Activated CD4-positive, alpha-beta T cell treated with anti-CD3 and anti-CD28 coated beads for 36 hours (primary cell): ENCODE measurements around the gene PXDN. TPM values are rescaled to one million over a fixed set of nuclear protein-coding genes. Genes with fewer than 3 reads are reported as not detected.

ENCODE experiments used
- ATAC-seq: fragments of 200-7000 bp; cut with Tn5 transposase; one replicate; pipeline ENCODE4 v1.10.0; 2021; ENCODE audit warnings: mild to moderate bottlenecking, moderate library complexity
- CTCF ChIA-PET: fragments of 350-600 bp; sonication (Branson Sonifier 250); formaldehyde crosslinking; loops from one replicate; lab custom pipeline; 2021; ENCODE audit warnings: antibody characterized with exemption; lab: Charles Lee
- POLR2A ChIA-PET: fragments of 350-600 bp; sonication (Branson Sonifier 250); formaldehyde crosslinking; loops from one replicate; lab custom pipeline; 2021; ENCODE audit warnings: antibody characterized with exemption, inconsistent platforms; lab: Charles Lee
- DNase-seq: peaks from one replicate; pipeline ENCODE4 v3.0.0-alpha.2; 2020
- H3K27ac Mint-ChIP-seq: one replicate; pipeline ENCODE4 v1.8.0; 2021; ENCODE audit warnings: mixed read lengths
- H3K27me3 Mint-ChIP-seq: one replicate; pipeline ENCODE4 v1.8.0; 2021; ENCODE audit warnings: mixed read lengths
- H3K36me3 Mint-ChIP-seq: one replicate; pipeline ENCODE4 v1.8.0; 2021; ENCODE audit warnings: low read depth, mixed read lengths
- H3K4me1 Mint-ChIP-seq: one replicate; pipeline ENCODE4 v1.8.0; 2021; ENCODE audit warnings: mixed read lengths
- H3K4me3 Mint-ChIP-seq: one replicate; pipeline ENCODE4 v1.8.0; 2021; ENCODE audit warnings: mild to moderate bottlenecking, moderate library complexity, mixed read lengths
- H3K9me3 Mint-ChIP-seq: one replicate; pipeline ENCODE4 v1.8.0; 2021; ENCODE audit warnings: low read depth, mixed read lengths
- intact Hi-C, 2 experiments: fragments of 100-400 bp; cut with DNase I in 1 of 2; cut with micrococcal nuclease in 1 of 2; formaldehyde crosslinking; loops; one replicate each; pipeline versions ENCODE4 v1.14.2 to v1.15.1; 2022 to 2024; cut with DNase I, micrococcal nuclease
- total RNA-seq, 2 experiments: library from RNA; stranded (reverse); gene quantifications; one replicate each; pipeline ENCODE4 v1.2.3, GENCODE V29; 2021

The PXDN gene
- total RNA-seq, 2 experiments from 2014 or later = 0.37 to 0.81 TPM

DNA sequence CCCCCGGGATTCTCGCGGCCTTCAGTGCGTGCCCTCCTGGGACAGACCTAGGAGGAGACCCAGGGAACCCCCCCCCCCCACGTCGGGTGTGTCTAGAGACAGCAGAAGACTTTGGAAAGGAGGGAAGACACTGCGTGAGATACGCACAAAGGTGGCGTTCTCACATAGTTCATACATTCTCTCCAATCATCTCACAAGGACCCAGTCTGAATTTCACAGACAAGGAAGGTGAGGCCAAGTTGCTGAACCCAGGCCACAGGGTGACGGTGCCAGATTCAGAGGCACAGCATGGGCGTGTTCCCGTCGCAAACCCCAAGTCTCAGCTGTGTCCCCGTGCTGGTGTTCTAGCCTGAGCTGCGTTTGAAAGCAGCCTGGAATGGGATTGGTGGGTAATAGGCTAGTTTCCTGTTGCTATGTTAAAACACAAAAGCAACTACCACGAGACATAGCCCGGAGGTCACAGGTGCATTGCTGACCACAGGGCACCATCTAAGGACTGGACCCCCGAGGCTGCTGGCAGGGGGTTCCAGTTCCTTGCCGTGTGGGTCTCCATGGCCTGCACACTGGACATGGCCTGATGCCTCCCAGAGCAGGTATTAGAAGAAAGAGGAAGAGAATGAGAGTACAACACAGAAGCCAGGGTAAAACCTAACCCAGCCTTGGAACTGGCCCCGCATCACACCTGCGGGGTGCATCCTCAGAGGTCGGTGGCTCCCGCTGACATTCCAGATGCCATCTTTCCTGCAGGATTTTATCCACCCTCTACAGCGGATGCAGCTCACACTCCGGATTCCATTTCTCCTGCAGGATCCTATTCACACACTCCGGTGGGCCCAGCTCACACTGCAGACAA lies 1.1 kb upstream of the PXDN start:
- Mint-ChIP-seq H3K4me1 (peaks cover 3% of the 10 kb centered on the region), H3K27me3 (peaks cover 46% of the 10 kb centered on the region), H3K27ac (no peak overlapping the region), H3K9me3 (no peaks in the 10 kb centered on the region), H3K36me3 (no peaks in the 10 kb centered on the region), H3K4me3 (no peak overlapping the region)
- CTCF ChIA-PET = no interaction called here
- ATAC-seq (no peak), DNase-seq (no peak)
- intact Hi-C loops = no loop called here
- POLR2A ChIA-PET = no interaction called here

DNA sequence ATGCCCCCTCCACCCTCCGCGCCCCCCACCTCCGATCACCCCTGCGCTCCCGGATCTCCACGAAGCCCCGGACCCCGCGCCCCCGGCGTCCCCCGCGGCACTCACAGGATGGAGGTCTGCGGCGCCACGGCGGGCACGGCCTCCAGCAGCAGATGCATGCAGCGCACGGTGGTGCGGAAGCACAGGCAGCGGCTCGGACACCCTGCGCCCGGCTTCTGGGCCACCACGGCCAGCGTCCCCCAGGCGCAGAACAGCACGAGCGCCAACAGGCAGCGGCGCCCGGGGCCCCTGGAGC lies 217 bp downstream of the PXDN start:
- ChIA-PET POLR2A (no interaction called here), CTCF (no interaction called here)
- intact Hi-C loops = no loop called here
- peaks cover 3% of the 10 kb centered on the region for H3K4me1 Mint-ChIP-seq
- no peak for ATAC-seq
- no peak for DNase-seq
- H3K9me3 Mint-ChIP-seq = no peaks in the 10 kb centered on the region
- no peak overlapping the region for H3K27ac Mint-ChIP-seq
- peaks cover 43% of the 10 kb centered on the region for H3K27me3 Mint-ChIP-seq
- no peak overlapping the region for H3K4me3 Mint-ChIP-seq
- no peaks in the 10 kb centered on the region for H3K36me3 Mint-ChIP-seq

DNA sequence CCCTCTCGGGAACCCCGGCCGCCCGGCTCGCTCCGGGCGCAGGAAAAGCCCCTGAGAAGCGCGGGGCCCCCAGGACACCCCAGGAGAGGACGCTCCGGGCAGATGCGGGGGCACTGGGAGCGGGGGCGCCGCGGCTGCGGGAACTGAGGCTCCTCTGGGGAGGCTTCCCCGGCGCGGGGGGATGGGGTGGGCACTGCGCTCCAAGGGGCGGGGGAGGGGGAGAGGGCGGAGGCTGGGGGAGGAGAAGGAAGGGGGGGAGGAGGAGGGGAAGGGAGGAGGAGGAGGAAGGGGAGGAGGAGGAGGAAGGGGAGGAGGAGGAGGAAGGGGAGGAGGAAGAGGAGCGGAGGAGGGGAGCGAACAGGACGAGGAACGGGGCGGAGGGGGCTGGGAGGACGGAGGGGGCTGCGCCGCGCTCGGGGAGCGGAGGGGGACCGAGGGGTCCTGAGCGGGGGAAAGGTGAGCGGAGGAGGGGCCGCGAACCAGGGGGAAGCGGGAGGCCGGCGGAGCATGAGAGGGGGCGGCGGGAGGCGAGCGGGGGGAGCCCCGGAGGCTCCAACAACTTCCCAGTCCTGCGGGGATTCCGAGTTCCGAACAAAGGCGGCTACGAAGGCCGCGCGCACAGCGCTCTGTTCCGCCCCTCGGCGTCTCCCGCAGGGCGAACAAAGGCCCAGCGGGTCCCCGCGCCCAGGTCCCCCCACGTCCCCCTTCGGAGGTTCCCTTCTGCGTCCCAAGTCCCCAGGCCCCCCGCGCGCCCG lies 742 bp downstream of the PXDN start:
- ChIA-PET CTCF (no interaction called here), POLR2A (no interaction called here)
- Mint-ChIP-seq H3K4me1 (peaks cover 3% of the 10 kb centered on the region), H3K27ac (no peak overlapping the region), H3K9me3 (no peaks in the 10 kb centered on the region), H3K27me3 (peaks cover 39% of the 10 kb centered on the region), H3K36me3 (no peaks in the 10 kb centered on the region), H3K4me3 (no peak overlapping the region)
- ATAC-seq (peak; percentile 9), DNase-seq (no peak)
- intact Hi-C loops = no loop called here

DNA sequence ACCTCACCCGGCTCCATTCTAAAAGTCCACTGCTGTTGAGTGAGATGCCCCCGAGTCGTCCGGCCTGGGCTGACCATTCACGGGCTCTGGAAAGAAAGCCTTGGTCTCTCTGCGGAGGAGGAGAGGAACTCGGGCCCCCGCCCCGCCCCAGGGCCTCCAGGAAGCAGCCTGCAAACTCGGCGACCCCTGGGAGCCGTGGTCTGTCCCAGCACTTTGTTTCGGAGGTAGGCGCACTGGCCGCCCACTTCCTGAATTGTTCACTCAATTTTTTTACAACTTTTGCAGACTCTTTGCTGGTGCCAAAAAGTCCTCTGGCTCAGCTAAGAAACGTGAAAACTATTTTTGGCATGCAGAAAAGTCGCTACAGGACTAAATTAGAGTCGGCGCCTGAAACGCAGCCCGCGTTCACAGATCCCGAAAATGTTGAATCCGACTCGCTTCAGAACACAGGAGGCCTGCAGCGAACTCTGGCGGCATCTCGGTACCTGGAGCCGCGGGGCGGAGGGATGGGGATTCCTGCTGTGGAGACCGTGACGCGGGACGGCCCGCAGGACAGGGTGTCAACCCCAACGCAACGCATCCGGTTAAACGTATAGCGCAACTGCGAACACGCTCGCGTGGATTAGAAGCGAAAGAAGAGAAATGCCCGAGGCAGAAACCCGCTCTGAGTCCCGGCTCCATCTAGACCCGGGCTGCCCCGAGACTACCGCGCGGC lies 1.5 kb downstream of the PXDN start:
- DNase-seq (peak; percentile 43), ATAC-seq (no peak)
- peaks cover 3% of the 10 kb centered on the region for H3K4me1 Mint-ChIP-seq
- no peaks in the 10 kb centered on the region for H3K36me3 Mint-ChIP-seq
- H3K4me3 Mint-ChIP-seq = peak overlapping the region; percentile 52
- ChIA-PET CTCF (no interaction called here), POLR2A (interaction anchor here (0.6 kb wide), 1 partner anchor 39 kb away, joined by 3 read pairs; no protein-coding TSS in a partner anchor)
- H3K27me3 Mint-ChIP-seq = peaks cover 39% of the 10 kb centered on the region
- no peak overlapping the region for H3K27ac Mint-ChIP-seq
- no peaks in the 10 kb centered on the region for H3K9me3 Mint-ChIP-seq
- intact Hi-C loops = no loop called here

DNA sequence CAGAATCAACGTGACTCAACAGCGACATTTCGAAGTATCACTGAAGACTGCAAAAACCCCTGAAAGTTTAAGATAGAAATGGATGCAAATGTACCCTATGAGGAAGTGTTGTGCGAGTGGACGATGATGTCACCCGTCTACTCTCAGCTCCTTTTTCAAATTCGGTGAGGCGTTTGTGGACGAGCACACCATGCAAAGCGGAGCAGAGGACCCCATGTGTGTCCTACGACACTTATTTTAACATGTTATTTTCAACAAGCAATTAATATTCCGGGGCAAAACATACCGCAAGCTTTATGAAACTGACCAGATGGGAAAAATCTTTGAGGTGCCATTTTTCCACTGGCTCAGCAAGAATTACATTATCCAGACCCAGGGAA lies 2.0 kb downstream of the PXDN start:
- Mint-ChIP-seq H3K9me3 (no peaks in the 10 kb centered on the region), H3K36me3 (no peaks in the 10 kb centered on the region), H3K4me3 (no peak overlapping the region), H3K4me1 (peaks cover 3% of the 10 kb centered on the region), H3K27ac (no peak overlapping the region), H3K27me3 (peaks cover 36% of the 10 kb centered on the region)
- no peak for DNase-seq
- ChIA-PET POLR2A (interaction anchor here (0.6 kb wide), 1 partner anchor 38 kb away, joined by 3 read pairs; no protein-coding TSS in a partner anchor), CTCF (no interaction called here)
- intact Hi-C loops = no loop called here
- no peak for ATAC-seq

DNA sequence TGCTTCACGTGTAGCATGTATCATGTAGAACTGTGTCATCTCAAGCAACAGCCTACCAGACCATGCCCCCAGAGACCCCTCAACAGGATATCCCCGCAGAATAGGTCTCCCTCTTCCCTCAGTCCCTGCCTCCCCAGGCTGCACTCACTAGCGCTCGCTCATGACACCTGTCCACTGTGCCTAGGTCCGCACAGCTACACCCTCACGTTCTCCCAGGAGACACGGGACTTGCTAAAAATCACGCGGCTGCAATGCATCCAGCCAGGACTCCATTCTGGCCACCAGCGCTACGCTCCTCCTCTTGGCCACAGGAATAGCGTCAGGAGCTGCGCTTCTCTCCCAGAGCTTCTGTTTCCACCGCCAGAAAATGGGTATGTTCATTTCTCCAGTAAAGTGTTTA lies 2.5 kb downstream of the PXDN start:
- Mint-ChIP-seq H3K27me3 (peaks cover 32% of the 10 kb centered on the region), H3K4me3 (no peak overlapping the region), H3K9me3 (no peaks in the 10 kb centered on the region), H3K27ac (no peak overlapping the region), H3K36me3 (no peaks in the 10 kb centered on the region), H3K4me1 (peaks cover 3% of the 10 kb centered on the region)
- intact Hi-C loops = no loop called here
- no peak for ATAC-seq
- CTCF ChIA-PET = interaction anchor here (1.0 kb wide), 1 partner anchor 10 kb away, joined by 3 read pairs; no protein-coding TSS in a partner anchor
- DNase-seq = no peak
- POLR2A ChIA-PET = no interaction called here

DNA sequence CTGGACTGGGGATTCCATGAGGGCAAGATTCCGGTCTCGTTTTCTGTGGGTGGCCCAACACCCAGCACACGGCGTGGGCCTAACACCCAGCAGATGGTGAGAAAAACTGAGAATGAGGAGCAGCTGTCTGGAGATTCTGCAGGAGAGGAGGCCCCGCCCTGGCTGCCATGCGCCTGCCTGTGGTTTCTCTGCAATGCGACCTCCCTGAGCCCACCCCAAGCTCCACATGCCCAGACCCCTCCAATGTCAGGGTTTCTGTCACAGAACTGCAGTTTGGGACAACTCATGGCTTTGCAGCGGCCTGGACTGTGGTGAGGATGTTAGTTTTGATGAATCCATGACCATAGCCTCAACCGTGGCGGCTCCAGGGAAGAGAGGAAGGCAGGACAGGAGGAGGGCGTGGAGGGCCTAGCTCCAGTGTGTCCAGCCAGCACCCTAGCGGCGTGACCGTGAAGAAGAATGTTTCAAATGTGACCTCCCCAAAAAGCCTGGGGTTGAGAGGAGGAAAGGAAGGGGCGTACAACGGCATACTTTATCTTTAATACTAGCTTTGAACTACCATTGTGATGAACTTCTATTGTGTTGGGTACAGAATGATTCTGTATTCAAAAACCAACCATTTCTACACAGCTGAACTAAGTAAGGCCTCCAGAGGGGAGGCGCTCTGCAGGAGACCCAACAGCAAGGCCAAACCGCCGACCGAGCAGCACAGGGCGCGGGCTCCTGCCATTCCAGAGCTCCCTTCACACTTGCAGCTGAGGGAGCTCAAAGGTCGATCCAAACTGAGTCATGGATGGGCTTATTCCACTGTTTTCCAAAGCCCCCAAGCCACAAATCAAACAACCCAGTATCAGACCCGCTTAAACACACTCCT lies 3.4 kb downstream of the PXDN start:
- Mint-ChIP-seq H3K9me3 (no peaks in the 10 kb centered on the region), H3K36me3 (no peaks in the 10 kb centered on the region), H3K27ac (no peak overlapping the region), H3K27me3 (peaks cover 25% of the 10 kb centered on the region), H3K4me3 (no peak overlapping the region), H3K4me1 (peaks cover 3% of the 10 kb centered on the region)
- no peak for DNase-seq
- intact Hi-C loops = no loop called here
- ChIA-PET CTCF (interaction anchor here (1.0 kb wide), 1 partner anchor 10 kb away, joined by 3 read pairs; no protein-coding TSS in a partner anchor), POLR2A (no interaction called here)
- no peak for ATAC-seq

DNA sequence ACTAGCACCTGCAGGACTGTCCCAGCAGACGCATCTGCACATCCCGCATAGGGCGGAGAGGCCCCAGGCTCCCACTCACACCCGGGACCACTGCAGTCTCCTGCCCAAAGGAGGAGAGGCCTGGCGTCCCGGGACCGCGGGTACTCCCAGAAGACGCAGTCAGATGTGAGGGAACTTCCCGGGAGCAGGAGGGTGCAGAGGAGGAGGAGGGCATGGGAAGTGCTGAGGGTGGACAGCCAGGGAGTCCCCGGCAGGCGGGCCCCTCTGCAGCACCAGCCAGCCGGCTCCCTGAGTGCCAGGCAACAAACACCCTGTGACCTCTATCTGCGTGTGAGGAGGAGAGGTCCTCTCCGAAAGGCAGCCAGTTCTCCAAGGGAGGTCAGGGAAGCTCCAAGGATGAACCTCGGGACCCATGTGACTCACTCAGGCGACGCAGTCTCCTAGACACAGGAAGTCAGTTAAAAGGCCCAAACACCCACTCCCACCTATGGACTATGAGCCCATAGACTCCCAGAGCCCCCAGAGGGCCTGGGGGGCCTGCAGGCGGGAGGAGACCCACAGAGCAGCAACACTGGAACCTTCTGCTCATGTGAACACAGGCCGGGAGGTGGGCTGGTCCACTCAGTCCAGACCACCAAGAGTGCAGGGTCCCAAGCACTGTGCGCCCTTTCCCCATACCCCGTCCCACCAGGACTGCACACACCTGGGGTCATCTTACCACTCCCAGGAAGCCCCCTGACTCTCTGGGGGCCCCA lies 4.2 kb downstream of the PXDN start:
- ChIA-PET CTCF (no interaction called here), POLR2A (no interaction called here)
- Mint-ChIP-seq H3K36me3 (no peaks in the 10 kb centered on the region), H3K4me1 (peaks cover 3% of the 10 kb centered on the region), H3K4me3 (no peak overlapping the region), H3K27me3 (peaks cover 20% of the 10 kb centered on the region), H3K27ac (no peak overlapping the region), H3K9me3 (no peaks in the 10 kb centered on the region)
- ATAC-seq (no peak), DNase-seq (no peak)
- intact Hi-C loops = no loop called here

DNA sequence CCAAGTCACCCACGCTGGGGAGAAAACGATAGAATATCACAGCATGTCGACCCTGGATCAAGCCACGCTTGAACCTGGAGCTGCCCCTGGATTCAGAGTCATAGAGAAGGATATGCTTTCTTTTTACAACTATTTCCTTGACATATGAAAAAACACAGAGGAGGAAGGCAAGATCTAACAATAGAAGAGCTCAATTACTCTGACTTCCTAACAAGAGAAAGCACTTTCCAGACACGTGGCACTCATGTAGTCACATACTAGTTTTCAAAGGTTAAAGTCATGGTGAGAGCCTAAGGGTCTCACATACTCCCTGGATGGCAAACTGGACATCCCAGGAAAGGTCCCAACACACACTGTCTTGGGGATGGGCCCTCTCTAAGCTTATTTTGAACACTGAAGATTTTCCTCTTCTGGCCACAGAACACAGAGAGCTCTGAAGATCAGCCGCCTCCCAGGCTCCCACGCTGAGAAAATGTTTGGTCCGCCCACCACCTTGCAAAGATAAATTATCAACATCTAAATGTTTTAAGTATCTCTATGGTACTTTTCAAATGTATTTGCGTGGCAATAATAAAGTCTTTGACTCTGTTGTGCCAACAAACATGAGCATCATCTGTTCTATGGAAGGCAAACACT lies 4.9 kb downstream of the PXDN start:
- ChIA-PET CTCF (no interaction called here), POLR2A (no interaction called here)
- Mint-ChIP-seq H3K36me3 (no peaks in the 10 kb centered on the region), H3K4me3 (no peak overlapping the region), H3K9me3 (no peaks in the 10 kb centered on the region), H3K27me3 (peaks cover 18% of the 10 kb centered on the region), H3K4me1 (peaks cover 3% of the 10 kb centered on the region), H3K27ac (no peak overlapping the region)
- ATAC-seq (no peak), DNase-seq (no peak)
- intact Hi-C loops = no loop called here

DNA sequence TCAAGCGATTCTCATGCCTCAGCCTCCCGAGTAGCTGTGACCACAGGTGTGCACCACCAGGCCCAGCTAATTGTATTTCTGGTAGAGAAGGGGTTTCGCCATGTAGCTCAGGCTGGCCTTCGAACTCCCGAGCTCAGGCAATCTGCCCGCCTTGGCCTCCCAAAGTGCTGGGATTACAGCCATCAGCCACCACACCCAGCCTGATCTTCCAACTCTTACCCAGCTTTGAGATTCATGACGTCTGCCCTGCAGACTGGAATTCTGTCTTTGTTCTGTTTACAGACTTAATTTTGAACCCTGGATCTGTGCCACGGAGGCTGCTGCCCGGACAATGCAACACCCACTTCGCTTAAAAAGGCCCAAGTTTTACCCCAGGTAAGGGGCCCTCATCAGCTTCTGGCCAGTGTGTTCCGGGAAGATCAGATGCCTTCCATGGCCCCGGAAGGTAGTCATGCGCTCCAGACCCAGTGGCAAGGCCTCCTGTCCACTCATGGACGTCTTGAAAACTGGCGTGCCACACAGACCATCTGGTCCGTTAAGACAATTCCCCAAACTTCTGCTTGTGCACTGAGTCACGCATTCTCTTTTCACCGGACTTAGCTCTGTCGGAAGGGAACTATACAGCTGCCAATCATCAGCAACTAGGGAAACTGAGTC lies 5.5 kb downstream of the PXDN start:
- CTCF ChIA-PET = no interaction called here

More for the DNA sequence above, 5.5 kb downstream of the PXDN start:
- DNase-seq = no peak
- POLR2A ChIA-PET = no interaction called here
- H3K27ac Mint-ChIP-seq = no peak overlapping the region
- H3K36me3 Mint-ChIP-seq = no peaks in the 10 kb centered on the region
- intact Hi-C loops = no loop called here
- H3K4me3 Mint-ChIP-seq = no peak overlapping the region
- peaks cover 3% of the 10 kb centered on the region for H3K4me1 Mint-ChIP-seq
- peaks cover 18% of the 10 kb centered on the region for H3K27me3 Mint-ChIP-seq
- no peaks in the 10 kb centered on the region for H3K9me3 Mint-ChIP-seq
- ATAC-seq = no peak
